Activated CD4-positive, alpha-beta T cell treated with anti-CD3 and anti-CD28 coated beads for 24 hours (primary cell): ENCODE measurements around the gene ASPSCR1.
"Not testable (repeated sequence)": the region's sequence is repeated elsewhere in the genome, so short reads cannot be mapped to it uniquely, and the experiment has no call there.

Experiments
- DNase-seq, 2 donors: peaks; one replicate each; pipeline ENCODE4 v3.0.0-alpha.2; 2020; ENCODE audit warnings: low read depth in 2 of 2

ASPSCR1 gene

DNA sequence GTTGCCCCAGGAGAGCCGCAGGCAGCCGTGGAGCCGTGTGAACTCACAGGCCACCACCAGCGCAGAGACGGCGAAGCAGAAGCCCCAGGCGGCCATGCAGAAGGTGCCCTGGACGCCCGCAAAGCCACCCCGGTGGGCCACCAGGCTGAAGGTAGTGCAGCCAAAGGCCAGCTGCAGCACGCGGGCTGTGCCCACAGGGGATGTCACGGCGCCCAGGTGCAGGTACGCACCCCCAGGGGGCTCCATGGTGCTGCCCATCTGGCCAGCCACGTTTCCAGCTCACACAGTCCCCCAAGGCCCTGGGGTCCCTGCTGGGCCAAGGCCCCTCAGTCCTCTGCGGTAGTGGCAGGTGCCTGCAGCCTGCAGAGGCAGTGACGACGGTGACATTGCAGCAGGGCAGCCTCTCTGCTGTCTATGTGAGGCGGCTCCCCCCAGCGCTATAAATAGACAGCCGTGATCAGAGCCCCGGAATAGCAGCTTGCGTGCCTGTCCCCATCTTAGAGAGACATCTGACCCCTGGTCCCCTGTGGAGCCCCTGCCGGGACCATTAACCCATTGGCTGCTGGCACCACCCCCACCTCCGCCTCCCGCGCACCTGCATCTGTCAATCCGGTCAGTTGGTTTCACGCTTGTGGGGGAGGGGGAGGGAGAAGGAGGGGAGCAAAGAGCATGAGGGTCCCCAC is 35.8 kb upstream of the ASPSCR1 start:
- DNase-seq = no peak

GRCh38 chr17:81942167-81942553 is 35.3 kb upstream of the ASPSCR1 start:
- no peak for DNase-seq

- no peak for DNase-seq
Measured at GRCh38 chr17:81944858-81945257, 32.6 kb upstream of the ASPSCR1 start.

GRCh38 chr17:81947189-81947588 is 30.2 kb upstream of the ASPSCR1 start, which contains the start of gene MYADML2:
Gene MYADML2 (minus strand): TSS chr17:81947233. CDS start chr17:81941741, 5,492 bp downstream.
- no peak for DNase-seq

GRCh38 chr17:81948635-81949378 is 28.6 kb upstream of the ASPSCR1 start:
- DNase-seq = no peak

DNA sequence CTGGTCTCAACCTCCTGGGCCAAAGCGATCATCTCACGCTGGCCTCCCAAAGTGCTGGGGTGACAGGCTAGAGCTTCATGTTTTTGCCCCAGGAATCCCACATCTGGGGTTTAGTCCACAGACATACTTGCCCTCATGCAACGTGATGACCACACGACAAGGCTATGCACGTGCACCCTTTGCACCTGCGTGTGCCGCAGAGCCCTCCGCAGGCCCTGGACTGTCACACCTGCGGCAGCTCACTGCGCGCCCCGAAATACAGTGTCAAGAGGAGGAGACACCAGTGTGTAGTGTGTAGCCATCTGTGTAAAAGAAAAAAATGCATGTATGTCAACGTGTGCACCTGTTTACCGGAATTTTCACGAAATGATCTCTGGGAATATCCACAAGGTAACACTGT is 26.9 kb upstream of the ASPSCR1 start:
- DNase-seq = no peak

- DNase-seq = no peak
Measured at GRCh38 chr17:81951785-81952684, 25.4 kb upstream of the ASPSCR1 start.

DNA sequence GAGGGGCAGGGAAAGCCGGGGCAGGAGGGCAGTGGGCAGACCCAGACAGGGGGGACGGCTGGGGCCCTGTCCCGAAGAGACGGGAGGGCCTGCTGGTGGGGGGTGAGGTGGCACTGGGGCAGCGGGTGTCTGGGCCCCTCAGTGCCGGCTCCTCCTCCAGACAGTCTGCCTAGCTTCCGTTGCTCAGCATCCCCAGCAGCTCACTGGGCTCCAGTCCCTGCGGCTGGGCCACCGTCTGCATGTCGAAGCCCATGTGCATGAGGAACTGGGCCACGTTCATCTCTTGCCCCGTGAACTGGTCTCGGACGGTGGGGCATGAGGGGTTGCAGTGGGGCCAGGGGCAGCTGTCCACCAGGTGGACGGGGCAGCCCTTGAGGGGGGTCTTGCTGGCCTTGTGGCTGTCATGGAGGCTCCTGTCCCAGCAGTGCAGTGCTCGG is 24.6 kb upstream of the ASPSCR1 start:
- DNase-seq = no peak

DNA sequence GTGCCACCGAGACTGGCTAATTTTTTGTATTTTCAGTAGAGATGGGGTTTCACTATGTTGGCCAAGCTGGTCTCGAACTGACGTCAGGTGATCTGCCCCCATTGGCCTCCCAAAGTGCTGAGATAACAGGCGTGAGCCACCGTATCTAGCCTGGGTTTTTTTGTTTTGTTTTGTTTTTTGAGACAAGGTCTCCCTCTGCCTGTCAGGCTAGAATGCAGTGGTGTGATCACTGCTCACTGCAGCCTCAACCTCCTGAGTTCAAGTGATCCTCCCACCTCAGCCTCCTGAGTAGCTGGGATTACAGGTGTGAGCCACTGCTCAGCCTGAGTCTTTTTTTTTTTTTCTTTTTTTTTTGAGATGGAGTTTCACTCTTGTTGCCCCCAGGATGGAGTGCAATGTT is 24.0 kb upstream of the ASPSCR1 start:
- DNase-seq = not testable (repeated sequence)

DNA sequence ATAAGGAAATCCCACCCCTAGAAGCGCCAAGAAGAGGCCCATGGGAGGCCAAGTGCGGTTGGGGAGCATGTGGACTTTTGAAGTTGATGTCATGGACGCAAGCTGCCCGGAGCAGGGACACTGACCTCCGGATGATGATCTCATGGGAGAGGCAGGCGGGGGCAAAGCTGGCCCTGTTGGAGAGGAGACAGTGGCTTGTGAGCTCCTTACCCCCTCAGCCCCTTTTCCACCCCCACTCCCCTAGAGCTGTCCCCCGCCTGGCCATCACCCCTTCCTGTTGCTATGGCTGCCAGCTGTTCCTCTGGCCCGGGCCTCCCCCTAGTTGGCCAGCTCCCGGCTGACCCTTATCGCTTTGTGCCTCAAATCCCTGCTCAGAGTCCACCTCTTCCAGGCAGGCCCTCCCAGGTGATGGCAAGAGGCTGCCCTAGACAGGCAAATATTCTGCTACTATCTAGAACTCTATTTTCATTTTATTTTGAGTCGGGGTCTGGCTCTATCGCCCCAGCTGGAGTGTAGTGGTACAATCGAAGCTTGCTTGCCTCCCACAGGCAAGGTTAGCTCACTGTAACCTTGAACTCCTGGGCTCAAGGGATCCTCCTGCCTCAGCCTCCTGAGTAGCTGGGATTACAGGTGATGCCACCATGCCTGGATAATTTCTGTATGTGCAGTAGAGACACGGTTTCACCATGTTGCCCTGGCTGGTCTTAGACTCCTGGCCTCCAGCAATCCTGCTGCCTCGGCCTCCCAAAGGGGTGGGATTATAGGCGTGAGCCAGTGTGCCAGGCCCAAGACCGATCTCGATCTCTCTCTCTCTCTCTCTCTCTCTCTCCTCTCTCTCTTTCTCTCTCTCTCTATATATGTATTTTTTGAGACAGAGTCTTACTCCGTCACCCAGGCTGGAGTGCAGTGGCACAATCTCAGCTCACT is 23.0 kb upstream of the ASPSCR1 start:
- no peak for DNase-seq

- no peak for DNase-seq
Measured at GRCh38 chr17:81955058-81955681, 22.3 kb upstream of the ASPSCR1 start.

DNA sequence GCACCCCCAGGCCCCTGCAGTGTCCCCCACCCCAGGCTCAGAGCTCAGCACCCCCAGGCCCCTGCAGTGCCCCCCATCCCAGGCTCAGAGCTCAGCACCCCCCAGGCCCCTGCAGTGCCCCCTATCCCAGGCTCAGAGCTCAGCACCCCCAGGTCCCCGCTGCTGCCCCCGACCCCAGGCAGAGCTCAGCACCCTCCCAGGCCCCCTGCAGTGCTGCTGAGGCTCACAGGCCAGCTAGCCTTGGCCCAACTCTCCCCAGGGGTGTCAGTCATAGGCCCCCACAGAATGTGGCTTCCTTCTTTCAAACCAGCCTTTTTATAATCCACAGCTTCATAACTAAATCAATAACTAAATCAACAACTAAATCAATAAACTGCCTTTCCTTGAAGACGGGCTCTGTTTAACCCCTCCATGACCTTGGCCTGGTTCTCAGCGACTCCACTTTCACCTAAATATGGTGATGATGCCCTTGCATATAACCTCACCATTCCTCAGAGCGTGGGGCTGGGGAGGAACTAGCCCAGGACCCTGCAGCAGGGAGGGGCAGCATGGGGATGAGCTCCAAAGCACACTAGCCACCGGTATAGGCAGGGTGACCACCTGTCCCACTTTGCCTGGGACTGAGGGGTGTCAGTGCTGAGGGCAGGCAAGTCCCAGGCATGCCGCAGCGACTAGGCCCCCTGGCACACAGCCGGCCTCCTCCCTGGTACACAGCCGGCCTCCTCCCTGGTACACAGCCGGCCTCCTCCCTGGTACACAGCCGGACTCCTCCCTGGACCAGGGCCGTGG is 21.5 kb upstream of the ASPSCR1 start:
- no peak for DNase-seq

- DNase-seq = no peak
Measured at GRCh38 chr17:81956607-81957589, 20.5 kb upstream of the ASPSCR1 start.

DNA sequence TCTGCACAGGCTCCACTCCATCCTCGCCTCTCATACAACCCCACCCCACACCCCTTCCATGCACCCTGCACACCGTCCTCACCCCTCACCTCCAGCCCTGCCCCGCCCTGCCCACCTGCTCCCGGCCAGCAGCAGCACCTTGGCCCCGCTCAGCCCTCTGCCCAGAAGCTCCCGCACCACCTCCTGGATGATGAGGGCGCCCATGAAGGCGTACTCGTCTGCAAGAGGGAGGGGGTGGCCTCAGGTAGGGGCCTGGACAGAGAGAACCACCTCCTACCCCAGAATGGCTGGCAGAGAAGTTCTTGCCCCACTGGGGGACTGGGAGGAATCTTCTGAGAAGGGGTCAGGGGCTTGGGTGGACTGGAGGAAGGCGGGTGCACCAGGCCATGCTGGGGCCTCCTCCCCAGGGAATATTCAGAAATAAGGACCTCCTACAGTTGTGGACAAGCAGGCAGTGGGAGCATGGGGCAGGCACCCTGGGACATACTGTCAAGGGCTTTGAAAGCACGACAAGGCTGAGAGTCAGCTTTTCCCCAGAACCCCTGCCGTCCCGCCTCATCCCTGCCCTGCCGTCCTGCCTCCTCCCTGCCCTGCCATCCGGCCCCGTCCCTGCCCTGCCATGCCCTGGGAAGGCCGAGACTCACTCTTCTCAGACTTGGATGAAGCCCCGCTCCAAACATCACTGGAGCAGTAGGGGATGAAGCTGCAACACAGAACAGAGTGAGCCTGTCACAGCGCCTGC is 19.6 kb upstream of the ASPSCR1 start:
- no peak for DNase-seq

GRCh38 chr17:81958633-81959342 is 18.6 kb upstream of the ASPSCR1 start:
- DNase-seq = no peak

DNA sequence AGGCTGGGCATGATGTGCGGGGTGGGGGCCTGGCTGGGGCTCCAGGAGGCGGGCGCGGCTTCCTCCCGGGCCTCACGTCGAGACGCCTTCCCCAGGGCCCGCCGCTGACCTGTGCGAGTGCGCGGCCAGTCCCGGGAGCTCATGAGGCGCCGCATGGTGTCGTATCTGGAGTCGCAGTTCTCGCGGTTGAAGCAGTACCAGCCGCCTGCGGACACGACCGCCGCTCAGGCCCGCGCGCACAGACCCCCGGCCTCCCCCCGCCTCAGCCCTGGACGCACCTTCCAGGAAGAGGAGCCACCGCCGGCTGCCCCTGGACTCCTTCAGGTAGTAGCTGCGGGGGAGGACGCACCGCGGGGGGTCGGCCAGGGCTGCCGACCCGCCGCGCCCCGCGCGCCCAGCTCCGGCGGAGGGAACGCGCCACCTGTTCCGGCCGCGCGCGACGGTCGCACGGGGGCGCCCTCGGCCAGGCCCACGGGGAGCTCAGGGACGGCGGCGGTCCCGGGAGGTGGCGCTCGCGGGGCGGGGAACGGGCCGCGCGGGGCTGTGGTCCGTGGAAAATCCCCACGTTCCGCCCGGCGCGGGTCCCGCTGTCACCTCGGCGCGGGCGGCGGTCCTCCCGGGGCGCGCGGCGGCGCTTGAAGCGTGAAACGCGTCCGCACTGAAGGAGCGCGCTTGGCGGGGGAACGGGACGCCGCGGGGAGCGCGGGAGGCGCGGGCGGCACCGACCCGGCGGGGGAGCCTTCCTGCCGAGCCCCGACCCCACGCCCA is 17.9 kb upstream of the ASPSCR1 start:
- DNase-seq = peak; percentile 57 to 76
